Spleen (tissue), 11 donors: Measurements from ENCODE around the gene TRMT61A. TPM values are rescaled to one million over a fixed set of nuclear protein-coding genes. Genes with fewer than 3 reads are reported as not detected.
A peak's percentile ranks its signal among the peaks of the same experiment; 100 is the strongest.

Experiments
- DNase-seq: peaks from one replicate; pipeline ENCODE4 v3.0.0-alpha.2; 2020
- H3K27ac ChIP-seq, 8 donors: fragments of 200-600 bp; sonication (generic) in 7 of 8; 1 replicate in 4 of 8; 2 replicates in 4 of 8; pipeline versions ENCODE4 v1.5.0 to v1.8.0; 2016 to 2021; ENCODE audit warnings: inconsistent platforms in 4 of 8, mild to moderate bottlenecking in 4 of 8, moderate library complexity in 1 of 8
- H3K27me3 ChIP-seq, 7 donors: fragments of 200-600 bp; sonication (generic) in 6 of 7; replicated peaks in 1 of 7; 1 replicate in 4 of 7; 2 replicates in 3 of 7; pipeline versions ENCODE4 v1.5.0 to v1.8.0; 2016 to 2021; ENCODE audit warnings: inconsistent platforms in 3 of 7, mild to moderate bottlenecking in 1 of 7
- H3K36me3 ChIP-seq, 6 donors: fragments of 200-600 bp; sonication (generic) in 5 of 6; 1 replicate in 4 of 6; 2 replicates in 2 of 6; pipeline versions ENCODE4 v1.5.0 to v1.8.0; 2016 to 2021; ENCODE audit warnings: inconsistent platforms in 2 of 6
- H3K4me1 ChIP-seq, 6 donors: fragments of 200-600 bp; sonication (generic) in 5 of 6; 1 replicate in 3 of 6; 2 replicates in 3 of 6; pipeline versions ENCODE4 v1.5.0 to v1.8.0; 2016 to 2021; ENCODE audit warnings: inconsistent platforms in 3 of 6
- H3K4me3 ChIP-seq, 8 donors: fragments of 200-600 bp; sonication (generic) in 7 of 8; 1 replicate in 4 of 8; 2 replicates in 4 of 8; pipeline versions ENCODE4 v1.5.0 to v1.8.0; 2016 to 2021; ENCODE audit warnings: inconsistent platforms in 4 of 8, mild to moderate bottlenecking in 4 of 8, moderate library complexity in 2 of 8
- H3K9me3 ChIP-seq, 8 donors: fragments of 200-600 bp; sonication (generic) in 7 of 8; 1 replicate in 4 of 8; 2 replicates in 4 of 8; pipeline versions ENCODE4 v1.5.0 to v1.8.0; 2016 to 2021; ENCODE audit warnings: inconsistent platforms in 4 of 8
- CTCF ChIP-seq, 11 experiments: fragments of 200-600 bp in 7 of 11; fragments of 450-650 bp in 4 of 11; sonication (generic) in 4 of 11; IDR thresholded peaks in 8 of 11; conservative IDR thresholded peaks in 3 of 11; 1 replicate in 7 of 11; 2 replicates in 4 of 11; pipeline versions ENCODE4 v1.4.0 to v1.8.0; 2016 to 2021; ENCODE audit warnings: antibody characterized with exemption in 11 of 11, inconsistent platforms in 4 of 11, mild to moderate bottlenecking in 1 of 11
- POLR2A ChIP-seq, 3 donors: fragments of 450-650 bp; IDR thresholded peaks; one replicate each; pipeline ENCODE4 v1.5.1; 2017; ENCODE audit warnings: antibody characterized with exemption in 3 of 3, mild to moderate bottlenecking in 1 of 3
- POLR2AphosphoS5 ChIP-seq, 3 donors: sonication (generic); formaldehyde crosslinking; IDR thresholded peaks; one replicate each; pipeline ENCODE4 v1.5.1; 2017; ENCODE audit warnings: antibody characterized with exemption in 3 of 3
- WGBS, 5 donors: extraction: QIAGEN DNeasy Blood & Tissue Kit in 3 of 5; methylation state at CpG; one replicate each; pipeline versions ENCODE4 v1.1.5 to v1.1.7; 2013 to 2018; 5-methylcytosine and 5-hydroxymethylcytosine counted together
- intact Hi-C: fragments of 100-400 bp; cut with DNase I; formaldehyde crosslinking; loops from one replicate; pipeline ENCODE4 v1.15.0; 2023; ENCODE audit warnings: low total_unique reads
- polyA plus RNA-seq, 3 donors: library from polyadenylated mRNA; stranded (reverse); fragments of 200-250 nt; gene quantifications; one replicate each; pipeline ENCODE4 v1.2.1, GENCODE V29; 2013
- total RNA-seq, 7 donors: library from RNA; depleted of rRNA in 3 of 7; stranded (reverse); fragments of >200 nt in 3 of 7; fragmentation: NEBNext Ultra II Directional in 4 of 7; extraction: Animal tissue kit (Norgen Biotek cat#: 25700) in 4 of 7; gene quantifications; one replicate each; pipeline versions ENCODE4 v1.1.0 to v1.2.1, GENCODE V29; 2016 to 2021
- donor health status: healthy with polysubstance abuse.
- donor health status: DM: no; HTN: no; CAD: no; lungs with moderate emphysema.
- donor health status: DM: no; HTN: no; CAD: no.
- donor health status: Bipolar disorder and iron deficiency.
- donor health status: healthy.
- donor health status: DM: no; HTN: no; CAD: no.
- donor health status: DM: yes; HTN: yes; CAD: no.

Gene TRMT61A
- total and polyA plus RNA-seq, 10 donors = 8.0 to 14.2 (median 9.5) TPM

GRCh38 chr14:103543721-103544387 is 14.9 kb downstream of the TRMT61A start:
- intact Hi-C loops = no loop called here
- DNase-seq = peak; percentile 72
- H3K4me1 ChIP-seq = peaks cover 0 to 46% (median 19%) of the 10 kb centered on the region in 6 donors
- H3K9me3 ChIP-seq = no peaks in the 10 kb centered on the region
- TF ChIP-seq POLR2A (IDR thresholded peaks at IDR 0.05) = no peak
- no peak for TF ChIP-seq CTCF (IDR thresholded peaks at IDR 0.05 in 8 of 11, conservative IDR thresholded peaks at IDR 0.05 in 3 of 11)
- peak in 1 of 3 donors; percentile 16 for TF ChIP-seq POLR2AphosphoS5 (IDR thresholded peaks at IDR 0.05)
- WGBS, 5 donors = 86 to 94% (median 89%) methylated on average over 8 to 19 of the region's 19 CpGs; no CpG with 5 or more reads in 1 of the 5 donors
- H3K27me3 ChIP-seq = peaks cover 0 to 59% (median 5%) of the 10 kb centered on the region in 7 donors
- H3K4me3 ChIP-seq = no peak overlapping the region
- H3K27ac ChIP-seq = no peak overlapping the region
- no peaks in the 10 kb centered on the region for H3K36me3 ChIP-seq

- H3K4me1 ChIP-seq = peaks cover 0 to 39% (median 18%) of the 10 kb centered on the region in 6 donors
- H3K9me3 ChIP-seq = no peaks in the 10 kb centered on the region
- intact Hi-C loops = no loop called here
- H3K27ac ChIP-seq = no peak overlapping the region
- TF ChIP-seq POLR2A (IDR thresholded peaks at IDR 0.05) = no peak
- TF ChIP-seq CTCF (IDR thresholded peaks at IDR 0.05 in 8 of 11, conservative IDR thresholded peaks at IDR 0.05 in 3 of 11) = no peak
- TF ChIP-seq POLR2AphosphoS5 (IDR thresholded peaks at IDR 0.05) = no peak
- H3K4me3 ChIP-seq = no peak overlapping the region
- H3K36me3 ChIP-seq = no peaks in the 10 kb centered on the region
- 76 to 90% (median 82%) methylated on average over 12 to 35 of the region's 35 CpGs for WGBS, 5 donors
- peak; percentile 60 for DNase-seq
- H3K27me3 ChIP-seq = peaks cover 0 to 51% (median 5%) of the 10 kb centered on the region in 7 donors
Observed at GRCh38 chr14:103544388-103545218, 15.6 kb downstream of the TRMT61A start.

- H3K9me3 ChIP-seq = no peaks in the 10 kb centered on the region
- H3K27ac ChIP-seq = no peak overlapping the region
- H3K4me3 ChIP-seq = no peak overlapping the region
- H3K4me1 ChIP-seq = peaks cover 0 to 42% (median 17%) of the 10 kb centered on the region in 6 donors
- no peaks in the 10 kb centered on the region for H3K36me3 ChIP-seq
- WGBS, 5 donors = 90 to 94% (median 93%) methylated on average over 19 to 29 of the region's 29 CpGs
- intact Hi-C loops = no loop called here
- peak; percentile 63 for DNase-seq
- H3K27me3 ChIP-seq = peaks cover 0 to 43% (median 5%) of the 10 kb centered on the region in 7 donors
- no peak for TF ChIP-seq POLR2A (IDR thresholded peaks at IDR 0.05)
- no peak for TF ChIP-seq POLR2AphosphoS5 (IDR thresholded peaks at IDR 0.05)
- TF ChIP-seq CTCF (IDR thresholded peaks at IDR 0.05 in 8 of 11, conservative IDR thresholded peaks at IDR 0.05 in 3 of 11) = no peak
Observed at GRCh38 chr14:103545219-103545914, 16.4 kb downstream of the TRMT61A start.
